Measurements from ENCODE around the gene MDM4.
"Not testable (repeated sequence)": the region's sequence is repeated elsewhere in the genome, so short reads cannot be mapped to it uniquely, and the experiment has no call there.

Gene MDM4

GRCh38 chr1:204486513-204487255 is 29.5 kb upstream of the MDM4 start:
- DNase-seq (ENCODE audit: low read depth, low spot score): not testable (repeated sequence)

GRCh38 chr1:204487256-204487615 is 29.0 kb upstream of the MDM4 start:
- DNase-seq (ENCODE audit: low read depth, low spot score): no peak
- H3K4me3 ChIP-seq (ENCODE audit: low read length): no peak overlapping the region

More at GRCh38 chr1:204486513-204487255, 29.5 kb upstream of the MDM4 start:
- H3K4me3 ChIP-seq (ENCODE audit: low read length): not testable (repeated sequence)

GRCh38 chr1:204491655-204492054 is 24.6 kb upstream of the MDM4 start:
- no peak for DNase-seq (ENCODE audit: low read depth, low spot score)
- H3K4me3 ChIP-seq (ENCODE audit: low read length): no peak overlapping the region

DNA sequence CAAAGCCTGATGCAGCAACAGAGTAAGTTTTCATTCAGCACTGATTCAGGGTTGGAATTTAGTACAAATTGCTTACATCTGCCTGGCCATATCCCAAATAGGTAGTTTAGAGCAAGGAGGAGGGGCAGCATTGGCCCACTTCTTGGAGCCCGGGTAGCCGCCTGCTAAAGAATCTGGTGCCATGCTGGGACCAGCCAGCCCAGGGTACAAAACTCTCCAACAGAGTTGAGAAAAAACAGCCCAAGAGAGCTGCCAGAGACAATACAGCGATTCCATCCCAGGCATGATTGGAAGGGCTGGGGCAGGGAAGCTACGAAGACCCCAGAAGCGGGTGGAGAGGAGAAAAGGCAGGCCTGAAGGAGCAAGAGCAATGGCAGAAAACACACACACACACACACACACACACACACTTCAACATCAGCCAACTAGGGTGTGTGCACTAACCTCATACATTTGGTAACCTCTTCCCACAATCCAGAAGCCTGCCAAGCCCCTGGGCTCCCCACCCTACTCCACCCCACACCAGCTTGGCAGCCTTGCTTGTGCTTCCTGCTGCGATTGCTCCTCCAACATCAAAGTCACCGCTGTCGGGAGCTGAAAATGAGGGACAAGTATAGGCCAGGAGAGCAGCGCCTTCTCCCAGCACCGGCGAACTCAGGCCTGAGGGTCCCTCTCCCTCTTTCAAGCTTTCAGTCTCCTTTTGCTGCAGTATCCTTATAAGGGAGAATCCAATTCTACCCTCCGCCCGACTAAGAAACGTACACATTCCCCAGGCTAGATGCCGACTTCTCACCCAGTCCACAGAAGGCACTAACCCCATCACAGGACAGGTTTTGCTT is 22.8 kb upstream of the MDM4 start:
- DNase-seq (ENCODE audit: low read depth, low spot score): peak; percentile 77
- H3K4me3 ChIP-seq (ENCODE audit: low read length): peak overlapping the region; percentile 86

DNA sequence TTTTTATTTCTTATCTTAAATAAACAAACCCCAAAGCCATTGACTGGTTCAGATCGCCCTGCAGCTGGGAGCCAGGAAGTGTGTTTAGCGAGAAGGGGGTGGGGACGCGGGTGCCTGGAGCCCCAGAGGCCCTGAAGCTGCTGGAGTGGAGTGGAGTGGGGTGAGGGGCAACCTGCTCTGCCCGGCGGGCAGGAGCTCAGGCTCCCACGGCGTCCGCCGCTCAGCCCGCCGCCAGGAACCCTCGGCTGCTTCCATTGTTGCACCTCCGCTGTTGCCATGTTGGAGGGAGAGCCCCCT is 22.3 kb upstream of the MDM4 start:
- DNase-seq (ENCODE audit: low read depth, low spot score): no peak
- H3K4me3 ChIP-seq (ENCODE audit: low read length): peak overlapping the region; percentile 86

GRCh38 chr1:204494281-204495077 is 21.7 kb upstream of the MDM4 start, which contains the start of gene PIK3C2B:
PIK3C2B (minus strand) TSS chr1:204494805; CDS start chr1:204469802, 25,003 bp downstream.
- DNase-seq (ENCODE audit: low read depth, low spot score): peak; percentile 58
- H3K4me3 ChIP-seq (ENCODE audit: low read length): peak within 1 kb of the TSS; percentile 86

- no peak for DNase-seq (ENCODE audit: low read depth, low spot score)
- H3K4me3 ChIP-seq (ENCODE audit: low read length): peak overlapping the region; percentile 86
These were observed 21.0 kb upstream of the MDM4 start for GRCh38 chr1:204495078-204495753.

- no peak for DNase-seq (ENCODE audit: low read depth, low spot score)
- H3K4me3 ChIP-seq (ENCODE audit: low read length): no peak overlapping the region
These were observed 20.4 kb upstream of the MDM4 start for GRCh38 chr1:204495777-204496176.

GRCh38 chr1:204498981-204499380 is 17.2 kb upstream of the MDM4 start:
- DNase-seq (ENCODE audit: low read depth, low spot score): no peak
- H3K4me3 ChIP-seq (ENCODE audit: low read length): no peak overlapping the region

DNA sequence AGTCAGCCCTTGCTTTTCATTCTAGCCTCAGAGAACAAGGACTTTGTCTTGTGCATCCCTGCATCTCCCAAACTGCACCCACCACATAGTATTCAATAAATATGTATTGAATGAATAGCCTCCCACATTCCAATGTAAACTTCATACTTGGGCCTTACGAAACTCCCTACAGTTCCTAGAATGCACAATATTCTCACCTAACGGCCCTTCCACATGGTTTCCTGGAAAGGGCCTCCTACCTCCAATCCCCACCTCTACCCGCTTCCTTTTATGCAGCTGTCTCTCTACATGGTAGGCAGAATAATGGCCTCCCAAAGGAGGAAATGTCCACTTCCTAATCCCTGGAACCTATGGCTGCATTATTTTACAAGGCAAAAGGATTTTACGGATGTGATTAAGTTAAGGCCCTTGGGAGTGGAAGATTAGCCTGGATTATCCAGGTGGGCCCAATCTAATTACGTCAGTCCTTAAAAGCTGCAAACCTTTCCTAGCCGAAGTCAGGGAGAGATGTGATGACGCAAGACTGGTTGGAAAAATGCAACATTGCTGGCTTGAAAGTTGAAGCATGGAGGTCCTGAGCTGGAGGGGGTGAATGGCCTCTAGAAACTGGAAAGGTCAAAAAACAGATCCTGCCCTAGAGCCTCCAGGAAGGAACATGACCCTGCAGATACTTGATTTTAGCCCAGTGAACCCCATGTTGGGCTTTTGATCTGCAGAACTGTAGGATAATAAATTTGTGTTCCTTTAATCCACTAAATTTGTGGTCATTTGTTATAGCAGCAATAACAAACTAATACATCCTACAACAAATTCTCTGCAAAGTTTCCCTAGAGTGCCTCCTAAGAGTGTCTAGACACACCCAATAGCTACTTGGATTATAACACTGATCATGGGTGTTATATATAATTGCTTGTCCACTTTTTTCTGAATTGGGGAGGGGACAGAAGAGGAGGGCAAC is 16.4 kb upstream of the MDM4 start:
- no peak for DNase-seq (ENCODE audit: low read depth, low spot score)

GRCh38 chr1:204502241-204502640 is 14.0 kb upstream of the MDM4 start:
- no peak overlapping the region for H3K4me3 ChIP-seq (ENCODE audit: low read length)
- no peak for DNase-seq (ENCODE audit: low read depth, low spot score)

More for the DNA sequence above, 16.4 kb upstream of the MDM4 start:
- no peak overlapping the region for H3K4me3 ChIP-seq (ENCODE audit: low read length)

GRCh38 chr1:204503122-204503912 is 12.9 kb upstream of the MDM4 start:
- DNase-seq (ENCODE audit: low read depth, low spot score): peak; percentile 87

GRCh38 chr1:204503913-204504519 is 12.2 kb upstream of the MDM4 start:
- no peak for DNase-seq (ENCODE audit: low read depth, low spot score)
- no peak overlapping the region for H3K4me3 ChIP-seq (ENCODE audit: low read length)

More at GRCh38 chr1:204503122-204503912, 12.9 kb upstream of the MDM4 start:
- no peak overlapping the region for H3K4me3 ChIP-seq (ENCODE audit: low read length)

DNA sequence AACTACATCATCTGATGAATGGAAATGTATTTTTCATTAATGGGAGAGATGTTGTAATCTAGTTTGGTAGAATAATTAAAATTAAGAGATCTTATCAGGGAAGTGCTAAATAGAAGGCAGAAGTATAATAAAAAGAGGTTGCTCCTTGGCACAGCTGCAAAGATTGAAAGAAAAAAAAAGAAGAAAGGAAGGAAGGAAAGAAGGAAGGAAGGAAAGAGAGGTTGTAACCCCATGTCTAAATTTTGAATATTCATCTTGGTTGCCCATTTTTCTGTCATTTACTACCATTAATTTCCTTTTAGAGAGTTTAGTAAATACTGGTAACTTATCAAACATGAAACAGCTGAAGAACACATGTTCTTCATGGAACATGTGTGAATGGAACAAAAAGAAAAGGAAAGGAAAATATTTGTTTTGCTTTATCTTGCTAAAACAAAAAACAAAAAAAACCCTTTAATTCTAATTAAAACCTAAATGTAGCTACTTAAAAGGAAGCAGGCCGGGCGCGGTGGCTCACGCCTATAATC is 10.5 kb upstream of the MDM4 start:
- H3K4me3 ChIP-seq (ENCODE audit: low read length): peak overlapping the region; percentile 76
- no peak for DNase-seq (ENCODE audit: low read depth, low spot score)

GRCh38 chr1:204506201-204506968 is 9.8 kb upstream of the MDM4 start:
- peak; percentile 95 for DNase-seq (ENCODE audit: low read depth, low spot score)
- H3K4me3 ChIP-seq (ENCODE audit: low read length): peak overlapping the region; percentile 76

DNA sequence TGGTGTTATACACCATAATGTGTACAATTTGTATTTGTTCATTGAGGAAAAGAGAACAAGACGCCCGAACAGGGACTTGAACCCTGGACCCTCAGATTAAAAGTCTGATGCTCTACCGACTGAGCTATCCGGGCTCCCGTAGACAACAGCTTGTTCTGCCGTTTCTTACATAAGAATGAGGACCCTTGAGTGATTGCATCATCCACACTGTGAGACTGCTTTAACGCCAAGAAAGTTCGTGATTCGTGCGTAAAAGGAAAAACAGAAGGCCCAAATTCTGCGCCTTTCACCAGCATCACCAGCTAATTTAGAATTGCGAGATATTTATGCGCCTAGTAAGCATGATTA is 9.3 kb upstream of the MDM4 start:
- peak overlapping the region; percentile 76 for H3K4me3 ChIP-seq (ENCODE audit: low read length)
- peak; percentile 95 for DNase-seq (ENCODE audit: low read depth, low spot score)

All from Jurkat, Clone E6-1 (cell line).